Endothelial cell of umbilical vein (primary cell): ENCODE results near the gene GAB1.

Experiments used
- CTCF ChIP-seq, 2 donors: IDR thresholded peaks; 1 replicate in 1 of 2; 2 replicates in 1 of 2; pipeline ENCODE4 v1.5.1; 2011; ENCODE audit warnings: low read length in 2 of 2, mild to moderate bottlenecking in 2 of 2, moderate library complexity in 2 of 2, control low read depth in 1 of 2, inconsistent platforms in 1 of 2, low read depth in 1 of 2; ENCODE audit not compliant: insufficient read depth in 1 of 2; ENCODE audit errors: extremely low read depth in 1 of 2
- EZH2 ChIP-seq: IDR thresholded peaks from 2 replicates; pipeline ENCODE4 v1.6.1; 2012; ENCODE audit warnings: borderline replicate concordance, low read depth, mild to moderate bottlenecking, moderate library complexity, low read length, inconsistent platforms; ENCODE audit not compliant: severe bottlenecking
- FOS ChIP-seq: IDR thresholded peaks from 2 replicates; pipeline ENCODE4 v1.6.1; 2011; ENCODE audit warnings: mild to moderate bottlenecking, low read length, moderate library complexity, borderline replicate concordance; ENCODE audit not compliant: insufficient read depth
- GATA2 ChIP-seq: IDR thresholded peaks from 2 replicates; pipeline ENCODE4 v1.7.0; 2011; ENCODE audit warnings: low read depth, mild to moderate bottlenecking, moderate library complexity, mixed read lengths, low read length; ENCODE audit not compliant: insufficient read length, insufficient read depth
- JUN ChIP-seq: IDR thresholded peaks from 2 replicates; pipeline ENCODE4 v1.6.1; 2011; ENCODE audit warnings: borderline replicate concordance, low read depth; ENCODE audit not compliant: insufficient read length, insufficient read depth
- MAX ChIP-seq: IDR thresholded peaks from 2 replicates; pipeline ENCODE4 v1.6.1; 2011; ENCODE audit not compliant: insufficient read depth, insufficient read length
- MYC ChIP-seq: IDR thresholded peaks from one replicate; pipeline ENCODE4 v1.6.1; 2011; ENCODE audit warnings: mild to moderate bottlenecking, low read depth, low read length
- POLR2A ChIP-seq: IDR thresholded peaks from 2 replicates; pipeline ENCODE4 v1.6.1; 2012; ENCODE audit warnings: low read depth, mild to moderate bottlenecking, control low read depth, low read length
- POLR2AphosphoS5 ChIP-seq: IDR thresholded peaks from 2 replicates; pipeline ENCODE4 v1.6.1; 2012; ENCODE audit warnings: low read depth, mild to moderate bottlenecking, control low read depth, low read length, moderate library complexity; ENCODE audit not compliant: insufficient read depth

DNA sequence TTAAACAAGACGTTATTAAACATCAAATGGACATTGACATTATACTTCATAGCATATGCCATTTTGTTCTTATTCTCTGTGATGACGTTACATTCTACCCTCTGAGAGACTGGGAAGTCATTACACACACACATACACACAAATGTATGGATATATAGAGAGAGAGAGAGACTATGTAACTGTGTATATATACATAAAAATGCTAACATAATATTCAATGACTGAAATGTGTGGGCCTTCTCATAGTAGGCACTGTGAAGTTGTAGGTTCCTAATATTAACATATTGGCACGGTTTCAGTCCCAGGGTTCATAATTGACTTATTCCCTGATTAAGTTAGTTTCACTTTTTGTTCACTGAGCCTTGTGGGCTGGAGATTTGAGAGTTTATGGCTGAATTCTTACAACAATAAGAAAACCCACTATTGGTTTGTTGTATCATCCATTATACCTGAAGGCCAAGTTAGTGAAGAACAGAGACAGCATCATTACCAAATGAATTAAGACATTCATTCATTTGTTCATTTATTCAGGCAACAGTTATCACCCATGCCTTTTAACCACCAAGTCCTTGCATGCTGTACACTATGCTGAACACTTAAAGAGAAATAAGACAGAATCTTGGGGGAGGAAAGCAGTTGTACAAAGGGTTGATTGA is 68.5 kb downstream of the GAB1 start:
- TF ChIP-seq CTCF (IDR thresholded peaks at IDR 0.05; ENCODE audit: extremely low read depth in 1 of 2, insufficient read depth in 1 of 2, low read depth in 1 of 2, low read length in 2 of 2) (no peak), POLR2A (no peak), MAX (no peak), EZH2 (no peak), FOS (no peak), POLR2AphosphoS5 (no peak), JUN (no peak), GATA2 (no peak), MYC (no peak)
